Smooth muscle cell (in vitro differentiated cells): ENCODE measurements around the gene CIITA. TPM values are rescaled to one million over a fixed set of nuclear protein-coding genes. Genes with fewer than 3 reads are reported as not detected.
"Not testable (repeated sequence)": the region's sequence is repeated elsewhere in the genome, so short reads cannot be mapped to it uniquely, and the experiment has no call there.

Experiments
- DNase-seq: peaks from one replicate; lab custom pipeline; 2025; ENCODE audit not compliant: unreplicated experiment; lab: John Stamatoyannopoulos, UW
- H2AFZ ChIP-seq: fragments of 200-600 bp; sonication (generic); 2 replicates; pipeline ENCODE4 v1.6.0; 2016; ENCODE audit warnings: antibody characterized with exemption, low read depth, mild to moderate bottlenecking
- H3F3A ChIP-seq: fragments of 200-600 bp; sonication (generic); 2 replicates; pipeline ENCODE4 v1.6.0; 2017; ENCODE audit warnings: antibody characterized with exemption, low read depth
- H3K27ac ChIP-seq: fragments of 200-600 bp; sonication (generic); 2 replicates; pipeline ENCODE4 v1.5.1; 2016; ENCODE audit warnings: low read depth, mild to moderate bottlenecking
- H3K27me3 ChIP-seq: fragments of 200-600 bp; sonication (generic); 2 replicates; pipeline ENCODE4 v1.6.1; 2016; ENCODE audit warnings: low read depth, mild to moderate bottlenecking
- H3K36me3 ChIP-seq: fragments of 200-600 bp; sonication (generic); 2 replicates; pipeline ENCODE4 v1.5.1; 2016; ENCODE audit warnings: low read depth
- H3K4me1 ChIP-seq: fragments of 200-600 bp; sonication (generic); 2 replicates; pipeline ENCODE4 v1.5.1; 2016; ENCODE audit warnings: low read depth
- H3K4me2 ChIP-seq: fragments of 200-600 bp; sonication (generic); 2 replicates; pipeline ENCODE4 v1.6.0; 2016; ENCODE audit warnings: mild to moderate bottlenecking
- H3K4me3 ChIP-seq: fragments of 200-600 bp; sonication (generic); 2 replicates; pipeline ENCODE4 v1.5.1; 2016; ENCODE audit warnings: mild to moderate bottlenecking
- H3K79me2 ChIP-seq: fragments of 200-600 bp; sonication (generic); 2 replicates; pipeline ENCODE4 v1.6.0; 2016; ENCODE audit warnings: low read depth, mild to moderate bottlenecking
- H3K9ac ChIP-seq: fragments of 200-600 bp; sonication (generic); 2 replicates; pipeline ENCODE4 v1.6.0; 2016; ENCODE audit warnings: low read depth
- H3K9me3 ChIP-seq: fragments of 200-600 bp; sonication (generic); replicated peaks from 2 replicates; pipeline ENCODE4 v1.5.1; 2016; ENCODE audit warnings: low read depth
- H4K20me1 ChIP-seq: fragments of 200-600 bp; sonication (generic); 2 replicates; pipeline ENCODE4 v1.6.0; 2016; ENCODE audit warnings: low read depth
- CTCF ChIP-seq: fragments of 200-600 bp; sonication (generic); IDR thresholded peaks from 2 replicates; pipeline ENCODE4 v1.5.1; 2017; ENCODE audit warnings: borderline replicate concordance, mild to moderate bottlenecking, antibody characterized with exemption; ENCODE audit not compliant: insufficient read depth, poor library complexity, severe bottlenecking
- WGBS: methylation state at CpG from one replicate; pipeline ENCODE4 v1.1.7; 2016; ENCODE audit warnings: low lambda C conversion rate; 5-methylcytosine and 5-hydroxymethylcytosine counted together
- polyA plus RNA-seq: library from polyadenylated mRNA; unstranded; fragments of >200 nt; fragmentation: Nextera tagmentation; extraction: Ambion mirVana; gene quantifications from 2 replicates; pipeline ENCODE4 v1.2.1, GENCODE V29; 2016
- total RNA-seq: library from RNA; depleted of rRNA; stranded (reverse); fragments of >200 nt; gene quantifications from 2 replicates; pipeline ENCODE4 v1.2.3, GENCODE V29; 2014

Gene CIITA
- total and polyA plus RNA-seq, 2 experiments from 2014 or later, result 0.31 TPM; not detected in 1

DNA sequence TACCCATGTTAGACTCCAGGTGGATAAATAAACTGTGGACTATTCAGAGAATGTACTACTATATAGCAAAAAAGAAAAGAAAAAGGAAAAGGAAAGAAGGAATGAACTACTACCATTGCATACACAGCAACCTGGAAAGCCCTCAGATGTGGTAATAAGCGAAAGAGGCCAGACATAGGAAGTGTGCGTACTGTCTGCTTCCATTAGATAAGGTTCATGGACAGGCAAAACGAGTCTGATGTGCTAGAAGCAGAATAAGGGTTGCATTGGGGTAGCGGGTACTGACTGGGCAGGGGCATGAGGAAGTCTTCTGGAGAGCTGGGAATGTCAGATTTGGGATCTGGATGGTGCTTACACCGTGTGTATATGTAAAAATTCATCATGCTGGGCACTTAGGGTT is 89.1 kb downstream of the CIITA start:
- Histone ChIP-seq H3K4me3 (no peak overlapping the region), H3K4me1 (no peaks in the 10 kb centered on the region), H3K9me3 (no peaks in the 10 kb centered on the region), H3K36me3 (no peaks in the 10 kb centered on the region), H3K27me3 (no peaks in the 10 kb centered on the region), H3K79me2 (peaks cover 3% of the 10 kb centered on the region), H2AFZ (no peak overlapping the region), H4K20me1 (peaks cover 38% of the 10 kb centered on the region), H3F3A (no peaks in the 10 kb centered on the region), H3K9ac (no peak overlapping the region), H3K4me2 (no peak overlapping the region), H3K27ac (no peak overlapping the region)
- WGBS, result 89% methylated on average over 5 of the region's 5 CpGs
- DNase-seq, result no peak
- TF ChIP-seq CTCF, result no peak

DNA sequence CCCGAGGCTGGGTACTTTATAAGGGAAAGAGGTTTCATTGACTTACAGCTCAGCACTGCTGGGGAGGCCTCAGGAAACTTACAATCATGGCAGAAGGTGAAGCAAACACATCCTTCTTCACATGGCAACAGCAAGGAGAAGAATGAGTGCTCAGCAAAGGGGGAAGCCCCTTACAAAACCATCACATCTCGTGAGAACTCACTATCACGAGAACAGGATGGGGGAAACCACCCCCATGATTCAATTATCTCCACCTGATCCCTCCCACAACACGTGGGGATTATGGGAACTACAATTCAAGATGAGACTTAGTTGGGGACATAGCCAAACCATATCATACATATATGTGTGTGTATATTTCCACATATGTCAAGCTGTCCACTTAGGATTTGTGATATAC is 89.6 kb downstream of the CIITA start:
- not testable (repeated sequence) for H3F3A ChIP-seq, H3K4me1 ChIP-seq, H3K4me3 ChIP-seq, H3K9ac ChIP-seq, DNase-seq, H3K27ac ChIP-seq, H3K79me2 ChIP-seq, H2AFZ ChIP-seq, H3K9me3 ChIP-seq, H3K27me3 ChIP-seq, H3K36me3 ChIP-seq, H3K4me2 ChIP-seq
- H4K20me1 ChIP-seq, result peaks cover 38% of the 10 kb centered on the region
- WGBS, result 96% methylated on average over 4 of the region's 4 CpGs

GRCh38 chr16:10967986-10968385 is 91.0 kb downstream of the CIITA start:
- peaks cover 11% of the 10 kb centered on the region for H3F3A ChIP-seq
- H3K4me2 ChIP-seq, result no peak overlapping the region
- no peak overlapping the region for H3K9ac ChIP-seq
- H4K20me1 ChIP-seq, result peaks cover 38% of the 10 kb centered on the region
- H2AFZ ChIP-seq, result no peak overlapping the region
- H3K4me1 ChIP-seq, result peaks cover 8% of the 10 kb centered on the region
- peaks cover 3% of the 10 kb centered on the region for H3K79me2 ChIP-seq
- H3K27me3 ChIP-seq, result no peaks in the 10 kb centered on the region
- TF ChIP-seq CTCF, result no peak
- 80% methylated on average over 5 of the region's 5 CpGs for WGBS
- H3K4me3 ChIP-seq, result no peak overlapping the region
- no peak for DNase-seq
- no peaks in the 10 kb centered on the region for H3K9me3 ChIP-seq
- H3K36me3 ChIP-seq, result no peaks in the 10 kb centered on the region
- no peak overlapping the region for H3K27ac ChIP-seq

DNA sequence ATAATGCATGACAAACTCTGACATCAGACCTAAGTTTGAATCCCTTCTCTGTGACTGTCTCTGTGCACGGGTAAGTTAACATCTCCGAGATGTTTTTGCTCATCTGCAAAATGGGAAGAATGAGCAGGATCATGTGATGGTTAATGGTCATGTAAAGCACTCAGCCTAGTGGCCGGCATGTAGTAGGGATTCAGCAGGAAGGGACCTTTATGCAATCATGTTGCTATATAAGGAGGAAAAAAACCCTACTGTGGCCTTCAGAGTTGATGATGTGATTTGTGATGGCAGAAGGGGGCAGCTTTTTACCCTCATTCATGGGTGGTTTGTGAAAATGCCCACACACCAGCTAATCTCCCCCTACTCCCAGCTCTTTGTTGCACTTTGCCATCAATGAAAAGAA is 91.5 kb downstream of the CIITA start:
- Histone ChIP-seq H3K36me3 (no peaks in the 10 kb centered on the region), H3K4me1 (peaks cover 8% of the 10 kb centered on the region), H2AFZ (no peak overlapping the region), H3K27me3 (no peaks in the 10 kb centered on the region), H3K27ac (no peak overlapping the region), H3K4me3 (no peak overlapping the region), H3K9ac (no peak overlapping the region), H3K9me3 (no peaks in the 10 kb centered on the region), H3F3A (peaks cover 11% of the 10 kb centered on the region), H3K79me2 (peaks cover 3% of the 10 kb centered on the region), H3K4me2 (no peak overlapping the region), H4K20me1 (peaks cover 38% of the 10 kb centered on the region)
- no peak for DNase-seq
- 82% methylated on average over 3 of the region's 3 CpGs for WGBS
- TF ChIP-seq CTCF, result no peak
